Chondrocyte (in vitro differentiated cells): ENCODE measurements around the gene HES5. TPM values are rescaled to one million over a fixed set of nuclear protein-coding genes. Genes with fewer than 3 reads are reported as not detected.

Source experiments
- DNase-seq: peaks from one replicate; pipeline ENCODE4 v3.0.0; 2021; ENCODE audit warnings: mixed read lengths, low spot score
- H3K27ac Mint-ChIP-seq: one replicate; pipeline ENCODE4 v1.8.0; 2021; ENCODE audit warnings: mild to moderate bottlenecking, moderate library complexity, mixed read lengths; ENCODE audit not compliant: unreplicated experiment
- H3K27me3 Mint-ChIP-seq: 2 replicates; pipeline ENCODE4 v1.8.0; 2021; ENCODE audit warnings: low read depth, mixed read lengths
- H3K36me3 Mint-ChIP-seq: 2 replicates; pipeline ENCODE4 v1.8.0; 2021; ENCODE audit warnings: low read depth, mixed read lengths
- H3K4me1 Mint-ChIP-seq: 2 replicates; pipeline ENCODE4 v1.8.0; 2021; ENCODE audit warnings: low read depth, mild to moderate bottlenecking, mixed read lengths
- H3K4me3 Mint-ChIP-seq: one replicate; pipeline ENCODE4 v1.8.0; 2021; ENCODE audit warnings: mild to moderate bottlenecking, moderate library complexity, mixed read lengths; ENCODE audit not compliant: unreplicated experiment
- H3K9me3 Mint-ChIP-seq: 2 replicates; pipeline ENCODE4 v1.8.0; 2021; ENCODE audit warnings: low read depth, mixed read lengths
- total RNA-seq: library from RNA; stranded (reverse); gene quantifications from 3 replicates; pipeline ENCODE4 v1.2.1, GENCODE V29; 2021
- TF ChIP-seq, protein P1 (sequence below): fragments of 200-600 bp; sonication (generic); IDR thresholded peaks from 2 replicates; pipeline ENCODE4 v1.5.0; 2021; ENCODE audit warnings: antibody characterized with exemption, mild to moderate bottlenecking, moderate library complexity

HES5 gene
- total RNA-seq, 1 donor from 2014 or later, result not detected

DNA sequence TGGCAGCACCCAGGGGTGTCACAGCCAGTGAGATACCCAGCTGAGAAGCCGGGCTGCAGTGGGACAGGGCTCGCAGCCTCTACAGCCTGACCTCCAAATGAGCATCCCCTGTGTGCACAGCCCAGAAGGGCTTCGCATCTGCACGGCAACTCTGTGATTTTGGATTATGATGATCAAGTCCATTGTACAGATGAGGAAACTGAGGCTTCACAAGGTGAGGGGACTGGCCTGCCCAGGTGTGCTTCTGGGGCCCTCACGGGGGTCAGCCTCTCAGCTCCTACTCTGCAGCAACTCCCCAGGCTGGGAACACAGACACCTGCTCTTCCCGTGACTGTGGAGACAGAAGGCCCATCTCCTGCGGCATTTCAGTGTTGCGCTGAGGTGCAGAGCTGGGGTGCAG, 8.8 kb upstream of the HES5 start:
- Mint-ChIP-seq H3K27me3 (peaks cover 8% of the 10 kb centered on the region), H3K9me3 (no peaks in the 10 kb centered on the region), H3K36me3 (no peaks in the 10 kb centered on the region), H3K27ac (no peak overlapping the region), H3K4me1 (peaks cover 10% of the 10 kb centered on the region), H3K4me3 (no peak overlapping the region)
- TF ChIP-seq, protein P1, sequence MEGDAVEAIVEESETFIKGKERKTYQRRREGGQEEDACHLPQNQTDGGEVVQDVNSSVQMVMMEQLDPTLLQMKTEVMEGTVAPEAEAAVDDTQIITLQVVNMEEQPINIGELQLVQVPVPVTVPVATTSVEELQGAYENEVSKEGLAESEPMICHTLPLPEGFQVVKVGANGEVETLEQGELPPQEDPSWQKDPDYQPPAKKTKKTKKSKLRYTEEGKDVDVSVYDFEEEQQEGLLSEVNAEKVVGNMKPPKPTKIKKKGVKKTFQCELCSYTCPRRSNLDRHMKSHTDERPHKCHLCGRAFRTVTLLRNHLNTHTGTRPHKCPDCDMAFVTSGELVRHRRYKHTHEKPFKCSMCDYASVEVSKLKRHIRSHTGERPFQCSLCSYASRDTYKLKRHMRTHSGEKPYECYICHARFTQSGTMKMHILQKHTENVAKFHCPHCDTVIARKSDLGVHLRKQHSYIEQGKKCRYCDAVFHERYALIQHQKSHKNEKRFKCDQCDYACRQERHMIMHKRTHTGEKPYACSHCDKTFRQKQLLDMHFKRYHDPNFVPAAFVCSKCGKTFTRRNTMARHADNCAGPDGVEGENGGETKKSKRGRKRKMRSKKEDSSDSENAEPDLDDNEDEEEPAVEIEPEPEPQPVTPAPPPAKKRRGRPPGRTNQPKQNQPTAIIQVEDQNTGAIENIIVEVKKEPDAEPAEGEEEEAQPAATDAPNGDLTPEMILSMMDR, result no peak
- no peak for DNase-seq

DNA sequence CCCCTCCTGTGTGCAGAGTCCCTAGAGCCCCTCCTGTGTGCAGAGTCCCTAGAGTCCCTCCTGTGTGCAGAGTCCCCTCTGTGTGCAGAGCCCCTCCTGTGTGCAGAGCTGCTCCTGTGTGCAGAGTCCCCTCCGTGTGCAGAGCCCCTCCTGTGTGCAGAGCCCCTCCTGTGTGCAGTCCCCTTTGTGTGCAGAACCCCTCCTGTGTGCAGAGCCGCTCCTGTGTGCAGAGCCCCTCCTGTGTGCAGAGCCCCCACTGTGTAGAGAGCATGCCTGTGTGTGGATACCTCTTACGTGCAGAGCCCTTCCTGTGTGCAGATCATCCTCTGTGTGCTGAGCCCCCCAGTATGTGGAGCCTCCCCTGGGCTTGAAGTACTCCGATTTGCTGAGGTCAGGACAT, 8.3 kb upstream of the HES5 start:
- TF ChIP-seq, protein P1, result no peak

DNA sequence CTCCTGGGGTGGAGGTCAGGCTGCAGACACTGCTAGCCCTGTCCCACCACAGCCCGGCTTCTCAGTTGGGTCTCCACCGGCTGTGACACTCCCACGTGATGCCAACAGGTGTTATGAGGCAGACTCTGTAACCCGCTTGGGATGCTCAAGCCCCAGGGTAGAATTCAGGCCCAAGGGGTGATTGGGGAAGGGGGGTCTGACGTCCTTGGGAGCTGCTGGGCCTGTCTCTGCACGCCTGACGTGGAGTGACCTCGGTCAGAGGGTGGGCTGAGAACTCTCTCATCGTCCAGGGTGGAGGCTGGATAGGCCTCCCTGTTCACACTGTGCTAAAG, 7.7 kb upstream of the HES5 start:
- H3K27me3 Mint-ChIP-seq, result peaks cover 8% of the 10 kb centered on the region
- no peak overlapping the region for H3K4me3 Mint-ChIP-seq
- no peak for DNase-seq
- H3K4me1 Mint-ChIP-seq, result peaks cover 14% of the 10 kb centered on the region
- H3K9me3 Mint-ChIP-seq, result no peaks in the 10 kb centered on the region
- no peak overlapping the region for H3K27ac Mint-ChIP-seq
- H3K36me3 Mint-ChIP-seq, result no peaks in the 10 kb centered on the region
- TF ChIP-seq, protein P1, result no peak

More for the DNA sequence above, 8.3 kb upstream of the HES5 start:
- no peak overlapping the region for H3K4me3 Mint-ChIP-seq
- H3K27ac Mint-ChIP-seq, result no peak overlapping the region
- no peaks in the 10 kb centered on the region for H3K9me3 Mint-ChIP-seq
- H3K27me3 Mint-ChIP-seq, result peaks cover 8% of the 10 kb centered on the region
- no peak for DNase-seq
- no peaks in the 10 kb centered on the region for H3K36me3 Mint-ChIP-seq
- H3K4me1 Mint-ChIP-seq, result peaks cover 12% of the 10 kb centered on the region

GRCh38 chr1:2535981-2536380, 5.9 kb upstream of the HES5 start:
- no peaks in the 10 kb centered on the region for H3K9me3 Mint-ChIP-seq
- H3K27me3 Mint-ChIP-seq, result peaks cover 8% of the 10 kb centered on the region
- no peak overlapping the region for H3K4me3 Mint-ChIP-seq
- H3K36me3 Mint-ChIP-seq, result no peaks in the 10 kb centered on the region
- H3K27ac Mint-ChIP-seq, result no peak overlapping the region
- peaks cover 15% of the 10 kb centered on the region for H3K4me1 Mint-ChIP-seq
- TF ChIP-seq, protein P1, result no peak
- DNase-seq, result no peak

GRCh38 chr1:2535455-2535854, 5.4 kb upstream of the HES5 start:
- no peaks in the 10 kb centered on the region for H3K36me3 Mint-ChIP-seq
- DNase-seq, result no peak

More at GRCh38 chr1:2535455-2535854, 5.4 kb upstream of the HES5 start:
- TF ChIP-seq, protein P1, result no peak
- Mint-ChIP-seq H3K4me3 (no peak overlapping the region), H3K4me1 (peaks cover 17% of the 10 kb centered on the region), H3K27me3 (peaks cover 8% of the 10 kb centered on the region), H3K27ac (no peak overlapping the region), H3K9me3 (no peaks in the 10 kb centered on the region)
